ENCODE results near the gene SHROOM4.

- TF ChIP-seq CTCF (IDR thresholded peaks at IDR 0.05) (no peak), POLR2A (IDR thresholded peaks at IDR 0.05) (no peak)
Measured at GRCh38 chrX:50839730-50840129, 25.7 kb upstream of the SHROOM4 start.
